ENCODE data around the gene C17orf75.
"Not testable (repeated sequence)": the region's sequence is repeated elsewhere in the genome, so short reads cannot be mapped to it uniquely, and the experiment has no call there.

Gene C17orf75

GRCh38 chr17:32323046-32323445, 18.9 kb downstream of the C17orf75 start:
- DNase-seq (ENCODE audit: low read depth, low spot score) = no peak
- no peak overlapping the region for H3K4me3 ChIP-seq (ENCODE audit: low read depth, low read length)
- ChIA-PET CTCF (interaction anchor here (0.9 to 1.8 kb wide), 5 partner anchors 8 to 65 kb away, joined by 3 to 9 read pairs (median 4); no protein-coding TSS in a partner anchor), POLR2A (no interaction called here)
- no peak for TF ChIP-seq CTCF (IDR thresholded peaks at IDR 0.05; ENCODE audit: insufficient read depth, low read length, missing control alignments)

- ChIA-PET CTCF (interaction anchor here (0.8 to 3.6 kb wide), 12 partner anchors 8 to 118 kb away, joined by 3 to 17 read pairs (median 4); no protein-coding TSS in a partner anchor), POLR2A (no interaction called here)
- no peak for TF ChIP-seq CTCF (IDR thresholded peaks at IDR 0.05; ENCODE audit: insufficient read depth, low read length, missing control alignments)
- no peak overlapping the region for H3K4me3 ChIP-seq (ENCODE audit: low read depth, low read length)
- DNase-seq (ENCODE audit: low read depth, low spot score) = no peak
Measured at GRCh38 chr17:32320847-32321246, 21.1 kb downstream of the C17orf75 start.

GRCh38 chr17:32320080-32320479, 21.9 kb downstream of the C17orf75 start:
- POLR2A ChIA-PET; H3K4me3 ChIP-seq (ENCODE audit: low read depth, low read length); DNase-seq (ENCODE audit: low read depth, low spot score): not testable (repeated sequence)
- CTCF ChIA-PET = interaction anchor here (0.6 to 5.0 kb wide), 26 partner anchors 9 to 206 kb away, joined by 3 to 47 read pairs (median 4); no protein-coding TSS in a partner anchor

GRCh38 chr17:32319548-32319905, 22.4 kb downstream of the C17orf75 start:
- CTCF ChIA-PET = interaction anchor here (0.6 to 5.0 kb wide), 26 partner anchors 8 to 206 kb away, joined by 3 to 47 read pairs (median 4); no protein-coding TSS in a partner anchor
- POLR2A ChIA-PET = no interaction called here
- peak; percentile 97 for TF ChIP-seq CTCF (IDR thresholded peaks at IDR 0.05; ENCODE audit: insufficient read depth, low read length, missing control alignments)
- DNase-seq (ENCODE audit: low read depth, low spot score) = no peak
- H3K4me3 ChIP-seq (ENCODE audit: low read depth, low read length) = no peak overlapping the region

GRCh38 chr17:32318071-32318470, 23.9 kb downstream of the C17orf75 start:
- CTCF ChIA-PET = interaction anchor here (0.6 to 5.0 kb wide), 10 partner anchors 10 to 119 kb away, joined by 3 to 47 read pairs (median 8); no protein-coding TSS in a partner anchor
- POLR2A ChIA-PET = no interaction called here
- H3K4me3 ChIP-seq (ENCODE audit: low read depth, low read length) = no peak overlapping the region
- no peak for TF ChIP-seq CTCF (IDR thresholded peaks at IDR 0.05; ENCODE audit: insufficient read depth, low read length, missing control alignments)
- no peak for DNase-seq (ENCODE audit: low read depth, low spot score)

GRCh38 chr17:32317353-32317752, 24.6 kb downstream of the C17orf75 start:
- POLR2A ChIA-PET = no interaction called here
- DNase-seq (ENCODE audit: low read depth, low spot score) = no peak
- no peak for TF ChIP-seq CTCF (IDR thresholded peaks at IDR 0.05; ENCODE audit: insufficient read depth, low read length, missing control alignments)
- CTCF ChIA-PET = interaction anchor here (0.9 to 5.0 kb wide), 7 partner anchors 10 to 115 kb away, joined by 3 to 47 read pairs (median 10); no protein-coding TSS in a partner anchor
- H3K4me3 ChIP-seq (ENCODE audit: low read depth, low read length) = no peak overlapping the region

- DNase-seq (ENCODE audit: low read depth, low spot score); POLR2A ChIA-PET; H3K4me3 ChIP-seq (ENCODE audit: low read depth, low read length): not testable (repeated sequence)
- CTCF ChIA-PET = interaction anchor here (0.9 to 5.0 kb wide), 5 partner anchors 9 to 65 kb away, joined by 3 to 47 read pairs (median 4); no protein-coding TSS in a partner anchor
Measured at GRCh38 chr17:32316653-32317052, 25.3 kb downstream of the C17orf75 start.

Data from AG04449 (cell line).